ENCODE measurements around the gene PRICKLE3.
"Not testable (repeated sequence)": the region's sequence is repeated elsewhere in the genome, so short reads cannot be mapped to it uniquely, and the experiment has no call there.

PRICKLE3 gene

GRCh38 chrX:49157194-49157593 is 29.0 kb downstream of the PRICKLE3 start:
- no peak for DNase-seq

GRCh38 chrX:49155900-49156837 is 30.0 kb downstream of the PRICKLE3 start:
- DNase-seq: peak; percentile 84 to 86

- peak; percentile 40 for DNase-seq
Observed at GRCh38 chrX:49155243-49155899, 30.8 kb downstream of the PRICKLE3 start.

GRCh38 chrX:49153467-49153866 is 32.7 kb downstream of the PRICKLE3 start:
- no peak for DNase-seq

- not testable (repeated sequence) for DNase-seq
Observed at GRCh38 chrX:49149291-49149690, 36.9 kb downstream of the PRICKLE3 start.

GRCh38 chrX:49148390-49149100 is 37.6 kb downstream of the PRICKLE3 start:
- not testable (repeated sequence) for DNase-seq

- no peak for DNase-seq
Observed at GRCh38 chrX:49147936-49148335, 38.2 kb downstream of the PRICKLE3 start.

- DNase-seq: no peak
Observed at GRCh38 chrX:49147282-49147681, 38.9 kb downstream of the PRICKLE3 start.

- DNase-seq: not testable (repeated sequence)
Observed at GRCh38 chrX:49143154-49143553, 43.0 kb downstream of the PRICKLE3 start.

GRCh38 chrX:49142264-49142663 is 43.9 kb downstream of the PRICKLE3 start:
- not testable (repeated sequence) for DNase-seq

- DNase-seq: no peak
Observed at GRCh38 chrX:49139713-49140112, 46.5 kb downstream of the PRICKLE3 start.

- DNase-seq: no peak
Observed at GRCh38 chrX:49137492-49137891, 48.7 kb downstream of the PRICKLE3 start.

- DNase-seq: no peak
Observed at GRCh38 chrX:49133759-49134158, 52.4 kb downstream of the PRICKLE3 start.

- not testable (repeated sequence) for DNase-seq
Observed at GRCh38 chrX:49132275-49132674, 53.9 kb downstream of the PRICKLE3 start.

GRCh38 chrX:49129427-49129826 is 56.7 kb downstream of the PRICKLE3 start:
- DNase-seq: no peak

GRCh38 chrX:49127742-49128258 is 58.4 kb downstream of the PRICKLE3 start:
- not testable (repeated sequence) for DNase-seq

Data from stimulated activated CD4-positive, alpha-beta T cell treated with anti-CD3 and anti-CD28 coated beads, Interleukin-2, amount 100 ng/mL, for 24 hours (primary cell).